Spleen (tissue), 11 donors: ENCODE results near the gene TBX4. TPM values are rescaled to one million over a fixed set of nuclear protein-coding genes. Genes with fewer than 3 reads are reported as not detected.
A peak's percentile ranks its signal among the peaks of the same experiment; 100 is the strongest.

ENCODE experiments used
- DNase-seq: peaks from one replicate; pipeline ENCODE4 v3.0.0-alpha.2; 2020
- H3K27ac ChIP-seq, 8 donors: fragments of 200-600 bp; sonication (generic) in 7 of 8; 1 replicate in 4 of 8; 2 replicates in 4 of 8; pipeline versions ENCODE4 v1.5.0 to v1.8.0; 2016 to 2021; ENCODE audit warnings: inconsistent platforms in 4 of 8, mild to moderate bottlenecking in 4 of 8, moderate library complexity in 1 of 8
- H3K27me3 ChIP-seq, 7 donors: fragments of 200-600 bp; sonication (generic) in 6 of 7; replicated peaks in 1 of 7; 1 replicate in 4 of 7; 2 replicates in 3 of 7; pipeline versions ENCODE4 v1.5.0 to v1.8.0; 2016 to 2021; ENCODE audit warnings: inconsistent platforms in 3 of 7, mild to moderate bottlenecking in 1 of 7
- H3K36me3 ChIP-seq, 6 donors: fragments of 200-600 bp; sonication (generic) in 5 of 6; 1 replicate in 4 of 6; 2 replicates in 2 of 6; pipeline versions ENCODE4 v1.5.0 to v1.8.0; 2016 to 2021; ENCODE audit warnings: inconsistent platforms in 2 of 6
- H3K4me1 ChIP-seq, 6 donors: fragments of 200-600 bp; sonication (generic) in 5 of 6; 1 replicate in 3 of 6; 2 replicates in 3 of 6; pipeline versions ENCODE4 v1.5.0 to v1.8.0; 2016 to 2021; ENCODE audit warnings: inconsistent platforms in 3 of 6
- H3K4me3 ChIP-seq, 8 donors: fragments of 200-600 bp; sonication (generic) in 7 of 8; 1 replicate in 4 of 8; 2 replicates in 4 of 8; pipeline versions ENCODE4 v1.5.0 to v1.8.0; 2016 to 2021; ENCODE audit warnings: inconsistent platforms in 4 of 8, mild to moderate bottlenecking in 4 of 8, moderate library complexity in 2 of 8
- H3K9me3 ChIP-seq, 8 donors: fragments of 200-600 bp; sonication (generic) in 7 of 8; 1 replicate in 4 of 8; 2 replicates in 4 of 8; pipeline versions ENCODE4 v1.5.0 to v1.8.0; 2016 to 2021; ENCODE audit warnings: inconsistent platforms in 4 of 8
- CTCF ChIP-seq, 11 experiments: fragments of 200-600 bp in 7 of 11; fragments of 450-650 bp in 4 of 11; sonication (generic) in 4 of 11; IDR thresholded peaks in 8 of 11; conservative IDR thresholded peaks in 3 of 11; 1 replicate in 7 of 11; 2 replicates in 4 of 11; pipeline versions ENCODE4 v1.4.0 to v1.8.0; 2016 to 2021; ENCODE audit warnings: antibody characterized with exemption in 11 of 11, inconsistent platforms in 4 of 11, mild to moderate bottlenecking in 1 of 11
- POLR2A ChIP-seq, 3 donors: fragments of 450-650 bp; IDR thresholded peaks; one replicate each; pipeline ENCODE4 v1.5.1; 2017; ENCODE audit warnings: antibody characterized with exemption in 3 of 3, mild to moderate bottlenecking in 1 of 3
- POLR2AphosphoS5 ChIP-seq, 3 donors: sonication (generic); formaldehyde crosslinking; IDR thresholded peaks; one replicate each; pipeline ENCODE4 v1.5.1; 2017; ENCODE audit warnings: antibody characterized with exemption in 3 of 3
- WGBS, 5 donors: extraction: QIAGEN DNeasy Blood & Tissue Kit in 3 of 5; methylation state at CpG; one replicate each; pipeline versions ENCODE4 v1.1.5 to v1.1.7; 2013 to 2018; 5-methylcytosine and 5-hydroxymethylcytosine counted together
- intact Hi-C: fragments of 100-400 bp; cut with DNase I; formaldehyde crosslinking; loops from one replicate; pipeline ENCODE4 v1.15.0; 2023; ENCODE audit warnings: low total_unique reads
- polyA plus RNA-seq, 3 donors: library from polyadenylated mRNA; stranded (reverse); fragments of 200-250 nt; gene quantifications; one replicate each; pipeline ENCODE4 v1.2.1, GENCODE V29; 2013
- total RNA-seq, 7 donors: library from RNA; depleted of rRNA in 3 of 7; stranded (reverse); fragments of >200 nt in 3 of 7; fragmentation: NEBNext Ultra II Directional in 4 of 7; extraction: Animal tissue kit (Norgen Biotek cat#: 25700) in 4 of 7; gene quantifications; one replicate each; pipeline versions ENCODE4 v1.1.0 to v1.2.1, GENCODE V29; 2016 to 2021
- donor health status: healthy with polysubstance abuse.
- donor health status: DM: no; HTN: no; CAD: no; lungs with moderate emphysema.
- donor health status: DM: no; HTN: no; CAD: no.
- donor health status: Bipolar disorder and iron deficiency.
- donor health status: healthy.
- donor health status: DM: no; HTN: no; CAD: no.
- donor health status: DM: yes; HTN: yes; CAD: no.

Gene TBX4
- total and polyA plus RNA-seq, 10 donors: not detected

GRCh38 chr17:61474235-61474927, 22.2 kb downstream of the TBX4 start:
- TF ChIP-seq CTCF (IDR thresholded peaks at IDR 0.05 in 8 of 11, conservative IDR thresholded peaks at IDR 0.05 in 3 of 11): no peak
- TF ChIP-seq POLR2AphosphoS5 (IDR thresholded peaks at IDR 0.05): no peak
- TF ChIP-seq POLR2A (IDR thresholded peaks at IDR 0.05): no peak
- no peak for DNase-seq
- H3K27ac ChIP-seq: no peak overlapping the region
- intact Hi-C loops: no loop called here
- no peaks in the 10 kb centered on the region for H3K9me3 ChIP-seq
- H3K4me1 ChIP-seq: no peaks in the 10 kb centered on the region
- no peak overlapping the region for H3K4me3 ChIP-seq
- H3K36me3 ChIP-seq: no peaks in the 10 kb centered on the region
- H3K27me3 ChIP-seq: peaks cover 0 to 68% (median 13%) of the 10 kb centered on the region in 7 donors
- 88 to 96% (median 90%) methylated on average over 12 of the region's 12 CpGs for WGBS, 5 donors

GRCh38 chr17:61474934-61475333, 22.7 kb downstream of the TBX4 start:
- Histone ChIP-seq H3K36me3 (no peaks in the 10 kb centered on the region), H3K4me1 (no peaks in the 10 kb centered on the region), H3K4me3 (no peak overlapping the region), H3K27me3 (peaks cover 0 to 65% (median 13%) of the 10 kb centered on the region in 7 donors), H3K27ac (no peak overlapping the region), H3K9me3 (no peaks in the 10 kb centered on the region)
- no peak for DNase-seq
- no peak for TF ChIP-seq POLR2A (IDR thresholded peaks at IDR 0.05)
- no peak for TF ChIP-seq CTCF (IDR thresholded peaks at IDR 0.05 in 8 of 11, conservative IDR thresholded peaks at IDR 0.05 in 3 of 11)
- intact Hi-C loops: no loop called here
- WGBS, 5 donors: 78 to 88% (median 83%) methylated on average over 5 to 6 of the region's 6 CpGs

- no peaks in the 10 kb centered on the region for H3K4me1 ChIP-seq
Observed at GRCh38 chr17:61475726-61476125, 23.5 kb downstream of the TBX4 start.

More at GRCh38 chr17:61475726-61476125, 23.5 kb downstream of the TBX4 start:
- Histone ChIP-seq H3K36me3 (no peaks in the 10 kb centered on the region), H3K27ac (no peak overlapping the region), H3K4me3 (no peak overlapping the region), H3K9me3 (no peaks in the 10 kb centered on the region), H3K27me3 (peaks cover 0 to 62% (median 13%) of the 10 kb centered on the region in 7 donors)
- 59 to 73% (median 65%) methylated on average over 8 of the region's 8 CpGs for WGBS, 5 donors
- intact Hi-C loops: no loop called here
- TF ChIP-seq POLR2A (IDR thresholded peaks at IDR 0.05) (no peak), POLR2AphosphoS5 (IDR thresholded peaks at IDR 0.05) (no peak), CTCF (IDR thresholded peaks at IDR 0.05 in 8 of 11, conservative IDR thresholded peaks at IDR 0.05 in 3 of 11) (no peak)
- peak; percentile 46 for DNase-seq
